K562 (cell line): ENCODE measurements around the gene HAP1. TPM values are rescaled to one million over a fixed set of nuclear protein-coding genes. Genes with fewer than 3 reads are reported as not detected.

ENCODE experiments used
- CHCHD3 ChIP-seq: fragments of 250-450 bp; sonication (Bioruptor Pico); IDR thresholded peaks from 2 replicates; pipeline ENCODE4 v2.1.2; 2022; ENCODE audit warnings: mild to moderate bottlenecking
- EP400 ChIP-seq: fragments of 450-650 bp; IDR thresholded peaks from 2 replicates; pipeline ENCODE4 v1.6.1; 2017; ENCODE audit warnings: antibody characterized with exemption, mild to moderate bottlenecking, moderate library complexity
- ETV5 ChIP-seq: sonication (generic); formaldehyde crosslinking; IDR thresholded peaks from 2 replicates; pipeline ENCODE4 v1.4.0; 2020; ENCODE audit warnings: low read depth, mild to moderate bottlenecking, missing genetic modification reagents
- HMG20B ChIP-seq: fragments of 250-450 bp; sonication (Bioruptor Pico); IDR thresholded peaks from 2 replicates; pipeline ENCODE4 v1.5.0; 2021; ENCODE audit warnings: mild to moderate bottlenecking
- ILF3 ChIP-seq: fragments of 450-650 bp; IDR thresholded peaks from 2 replicates; pipeline ENCODE4 v1.6.1; 2018; ENCODE audit warnings: antibody characterized with exemption, mild to moderate bottlenecking, moderate library complexity, borderline replicate concordance
- MEF2D ChIP-seq: conservative IDR thresholded peaks from 2 replicates; pipeline ENCODE4 v1.6.1; 2016; ENCODE audit warnings: low read depth, missing genetic modification characterization, missing compliant biosample characterization
- MTA1 ChIP-seq: fragments of 450-650 bp; IDR thresholded peaks from 2 replicates; pipeline ENCODE4 v1.6.1; 2017; ENCODE audit warnings: borderline replicate concordance
- NEUROD1 ChIP-seq: fragments of 150-350 bp; IDR thresholded peaks from 2 replicates; pipeline ENCODE4 v1.6.1; 2014; ENCODE audit warnings: borderline replicate concordance, low read length, low read depth; ENCODE audit not compliant: partially characterized antibody
- SLC30A9 ChIP-seq: fragments of 250-450 bp; sonication (Bioruptor Pico); IDR thresholded peaks from 2 replicates; pipeline ENCODE4 v1.8.0; 2022; ENCODE audit warnings: mild to moderate bottlenecking, moderate library complexity
- SNRNP70 ChIP-seq: fragments of 200-400 bp; formaldehyde crosslinking; optimal IDR thresholded peaks from 2 replicates; pipeline ENCODE3; 2017; ENCODE audit warnings: low read depth, low read length
- ZC3H4 ChIP-seq: sonication (generic); formaldehyde crosslinking; IDR thresholded peaks from 2 replicates; pipeline ENCODE4 v1.9.0; 2021; ENCODE audit warnings: missing genetic modification reagents, borderline replicate concordance
- ZNF282 ChIP-seq: sonication (generic); formaldehyde crosslinking; IDR thresholded peaks from 2 replicates; pipeline ENCODE4 v1.8.1; 2023; ENCODE audit warnings: missing genetic modification reagents
- ZNF3 ChIP-seq: fragments of 250-450 bp; sonication (Bioruptor Pico); IDR thresholded peaks from 2 replicates; pipeline ENCODE4 v1.5.0; 2021; ENCODE audit warnings: mild to moderate bottlenecking, moderate library complexity
- ZNF436 ChIP-seq: fragments of 250-450, 450-650 bp; sonication (Bioruptor Pico); formaldehyde crosslinking; IDR thresholded peaks from 2 replicates; pipeline ENCODE4 v1.7.0; 2020; ENCODE audit warnings: mild to moderate bottlenecking
- polyA plus RNA-seq, 8 experiments: library from polyadenylated mRNA; depleted of rRNA in 4 of 8; stranded (reverse) in 5 of 8; unstranded in 3 of 8; fragments of >200 nt; fragmentation: Nextera tagmentation in 2 of 8; fragmentation: Illumina TruSeq in 1 of 8; extraction: Ambion mirVana in 2 of 8; extraction: Trizol in 1 of 8; gene quantifications; 2 replicates each; pipeline versions ENCODE4 v1.2.1 to v1.2.3, GENCODE V29; 2011 to 2014; ENCODE audit warnings: inconsistent platforms in 1 of 8, missing spikeins in 1 of 8
- total RNA-seq, 7 experiments: library from RNA; depleted of rRNA in 6 of 7; stranded (reverse); fragments of >200 nt in 6 of 7; fragmentation: Illumina TruSeq in 2 of 7; extraction: Trizol in 2 of 7; gene quantifications; 2 replicates each; pipeline versions ENCODE4 v1.2.1 to v1.2.3, GENCODE V29; 2011 to 2021; ENCODE audit warnings: low replicate concordance in 1 of 7
- TF ChIP-seq, protein P1 (sequence below): fragments of 250-450 bp; sonication (Bioruptor Pico); IDR thresholded peaks from 2 replicates; pipeline ENCODE4 v1.8.0; 2022; ENCODE audit warnings: inconsistent platforms, mild to moderate bottlenecking, moderate library complexity, borderline replicate concordance
- TF ChIP-seq, protein P2 (sequence below): sonication (generic); IDR thresholded peaks from 2 replicates; pipeline ENCODE4 v1.6.1; 2016
- TF ChIP-seq, protein P3 (sequence below), 2 experiments: fragments of 250-450 bp in 1 of 2; fragments of 450-650 bp in 1 of 2; sonication (Bioruptor Pico) in 1 of 2; IDR thresholded peaks; 2 replicates each; pipeline versions ENCODE4 v1.6.1 to v1.8.0; 2016 to 2021; ENCODE audit warnings: mild to moderate bottlenecking in 2 of 2, moderate library complexity in 2 of 2, missing compliant biosample characterization in 1 of 2, missing genetic modification characterization in 1 of 2
- TF ChIP-seq, protein P4 (sequence below): IDR thresholded peaks from 3 replicates; pipeline ENCODE4 v1.6.1; 2011; ENCODE audit warnings: borderline replicate concordance, mild to moderate bottlenecking, moderate library complexity; ENCODE audit not compliant: insufficient read length; ENCODE audit errors: extremely low read depth
- TF ChIP-seq, protein P5 (sequence below): IDR thresholded peaks from 2 replicates; pipeline ENCODE4 v1.6.1; 2016; ENCODE audit warnings: missing genetic modification characterization, missing compliant biosample characterization

The HAP1 gene
- total and polyA plus RNA-seq, 9 of the 15 experiments (the other 6 are each of a cell fraction or from before 2014, with no cell fraction given): under 0.01 to 0.09 (median 0.04) TPM; not detected in 6

DNA sequence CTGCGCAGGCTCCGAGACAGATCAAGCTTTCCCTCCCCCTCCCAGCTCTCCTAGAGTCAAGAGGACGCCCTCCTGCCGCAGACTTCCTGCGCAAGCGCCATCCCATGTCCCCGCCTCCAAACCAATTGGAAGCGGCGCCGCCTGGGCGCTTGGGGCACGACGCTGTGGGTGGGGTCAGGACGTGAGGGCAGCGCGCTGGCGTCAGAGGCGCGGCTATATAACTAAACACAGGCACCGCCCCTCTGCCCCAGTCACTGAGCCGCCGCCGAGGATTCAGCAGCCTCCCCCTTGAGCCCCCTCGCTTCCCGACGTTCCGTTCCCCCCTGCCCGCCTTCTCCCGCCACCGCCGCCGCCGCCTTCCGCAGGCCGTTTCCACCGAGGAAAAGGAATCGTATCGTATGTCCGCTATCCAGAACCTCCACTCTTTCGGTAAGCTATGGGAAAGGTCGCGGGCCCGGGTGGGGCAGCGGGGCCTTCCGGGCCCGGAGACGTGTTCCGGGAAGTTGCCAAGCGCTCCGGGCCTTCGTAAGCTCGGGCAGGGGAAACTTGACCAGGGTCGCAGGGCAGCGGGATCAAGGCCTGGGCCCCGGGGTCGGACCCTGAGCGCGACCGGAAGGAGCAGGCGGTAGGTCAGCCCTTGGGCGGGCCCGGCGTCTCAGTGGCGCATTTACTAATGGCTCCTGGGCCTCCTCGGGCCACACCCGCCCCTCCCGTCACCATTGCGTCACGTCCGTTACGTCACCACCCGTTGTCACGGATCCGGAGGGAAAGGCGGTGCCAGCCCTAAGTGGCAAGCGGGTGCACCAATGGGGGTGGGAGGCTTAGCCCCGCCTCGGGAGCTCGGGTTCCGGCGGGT lies 45.6 kb downstream of the HAP1 start, which contains the start of gene EIF1 (continued):
- no peak for TF ChIP-seq SLC30A9 (CRISPR knock-in tag)
- TF ChIP-seq ZC3H4 (CRISPR knock-in tag): peak; percentile 97; the same call in 1 of the 2 replicates
- no peak for TF ChIP-seq MTA1
- TF ChIP-seq ZNF436 (CRISPR knock-in tag): peak; percentile 52; the same call in 1 of the 2 replicates
- no peak for TF ChIP-seq HMG20B (CRISPR knock-in tag)
- TF ChIP-seq, protein P1, sequence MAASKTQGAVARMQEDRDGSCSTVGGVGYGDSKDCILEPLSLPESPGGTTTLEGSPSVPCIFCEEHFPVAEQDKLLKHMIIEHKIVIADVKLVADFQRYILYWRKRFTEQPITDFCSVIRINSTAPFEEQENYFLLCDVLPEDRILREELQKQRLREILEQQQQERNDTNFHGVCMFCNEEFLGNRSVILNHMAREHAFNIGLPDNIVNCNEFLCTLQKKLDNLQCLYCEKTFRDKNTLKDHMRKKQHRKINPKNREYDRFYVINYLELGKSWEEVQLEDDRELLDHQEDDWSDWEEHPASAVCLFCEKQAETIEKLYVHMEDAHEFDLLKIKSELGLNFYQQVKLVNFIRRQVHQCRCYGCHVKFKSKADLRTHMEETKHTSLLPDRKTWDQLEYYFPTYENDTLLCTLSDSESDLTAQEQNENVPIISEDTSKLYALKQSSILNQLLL (CRISPR knock-in tag): 0 out of 2 replicates have a peak, but pooled peaks have one; percentile 37
- peak; percentile 91 for TF ChIP-seq NEUROD1
- TF ChIP-seq, protein P2, sequence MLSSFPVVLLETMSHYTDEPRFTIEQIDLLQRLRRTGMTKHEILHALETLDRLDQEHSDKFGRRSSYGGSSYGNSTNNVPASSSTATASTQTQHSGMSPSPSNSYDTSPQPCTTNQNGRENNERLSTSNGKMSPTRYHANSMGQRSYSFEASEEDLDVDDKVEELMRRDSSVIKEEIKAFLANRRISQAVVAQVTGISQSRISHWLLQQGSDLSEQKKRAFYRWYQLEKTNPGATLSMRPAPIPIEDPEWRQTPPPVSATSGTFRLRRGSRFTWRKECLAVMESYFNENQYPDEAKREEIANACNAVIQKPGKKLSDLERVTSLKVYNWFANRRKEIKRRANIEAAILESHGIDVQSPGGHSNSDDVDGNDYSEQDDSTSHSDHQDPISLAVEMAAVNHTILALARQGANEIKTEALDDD: no peak
- peak; percentile 99; the same call in 1 of the 2 replicates for TF ChIP-seq EP400
- TF ChIP-seq, protein P3, sequence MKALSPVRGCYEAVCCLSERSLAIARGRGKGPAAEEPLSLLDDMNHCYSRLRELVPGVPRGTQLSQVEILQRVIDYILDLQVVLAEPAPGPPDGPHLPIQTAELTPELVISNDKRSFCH (CRISPR knock-in tag; IDR thresholded peaks at IDR 0.05): no peak
- TF ChIP-seq, protein P3 (tag; IDR thresholded peaks at IDR 0.05): no peak
- peak; percentile 62 for TF ChIP-seq MEF2D (tag)
- TF ChIP-seq, protein P4, sequence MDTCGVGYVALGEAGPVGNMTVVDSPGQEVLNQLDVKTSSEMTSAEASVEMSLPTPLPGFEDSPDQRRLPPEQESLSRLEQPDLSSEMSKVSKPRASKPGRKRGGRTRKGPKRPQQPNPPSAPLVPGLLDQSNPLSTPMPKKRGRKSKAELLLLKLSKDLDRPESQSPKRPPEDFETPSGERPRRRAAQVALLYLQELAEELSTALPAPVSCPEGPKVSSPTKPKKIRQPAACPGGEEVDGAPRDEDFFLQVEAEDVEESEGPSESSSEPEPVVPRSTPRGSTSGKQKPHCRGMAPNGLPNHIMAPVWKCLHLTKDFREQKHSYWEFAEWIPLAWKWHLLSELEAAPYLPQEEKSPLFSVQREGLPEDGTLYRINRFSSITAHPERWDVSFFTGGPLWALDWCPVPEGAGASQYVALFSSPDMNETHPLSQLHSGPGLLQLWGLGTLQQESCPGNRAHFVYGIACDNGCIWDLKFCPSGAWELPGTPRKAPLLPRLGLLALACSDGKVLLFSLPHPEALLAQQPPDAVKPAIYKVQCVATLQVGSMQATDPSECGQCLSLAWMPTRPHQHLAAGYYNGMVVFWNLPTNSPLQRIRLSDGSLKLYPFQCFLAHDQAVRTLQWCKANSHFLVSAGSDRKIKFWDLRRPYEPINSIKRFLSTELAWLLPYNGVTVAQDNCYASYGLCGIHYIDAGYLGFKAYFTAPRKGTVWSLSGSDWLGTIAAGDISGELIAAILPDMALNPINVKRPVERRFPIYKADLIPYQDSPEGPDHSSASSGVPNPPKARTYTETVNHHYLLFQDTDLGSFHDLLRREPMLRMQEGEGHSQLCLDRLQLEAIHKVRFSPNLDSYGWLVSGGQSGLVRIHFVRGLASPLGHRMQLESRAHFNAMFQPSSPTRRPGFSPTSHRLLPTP: no peak
- TF ChIP-seq ETV5: peak; percentile 84; the same call in 1 of the 2 replicates
- no peak for TF ChIP-seq ZNF3
- TF ChIP-seq ZNF282 (CRISPR knock-in tag): no peak
- TF ChIP-seq CHCHD3 (CRISPR knock-in tag): peak; percentile 78; the same call in 1 of the 2 replicates
- TF ChIP-seq ILF3: peak; percentile 98
- TF ChIP-seq SNRNP70: no peak
- TF ChIP-seq, protein P5, sequence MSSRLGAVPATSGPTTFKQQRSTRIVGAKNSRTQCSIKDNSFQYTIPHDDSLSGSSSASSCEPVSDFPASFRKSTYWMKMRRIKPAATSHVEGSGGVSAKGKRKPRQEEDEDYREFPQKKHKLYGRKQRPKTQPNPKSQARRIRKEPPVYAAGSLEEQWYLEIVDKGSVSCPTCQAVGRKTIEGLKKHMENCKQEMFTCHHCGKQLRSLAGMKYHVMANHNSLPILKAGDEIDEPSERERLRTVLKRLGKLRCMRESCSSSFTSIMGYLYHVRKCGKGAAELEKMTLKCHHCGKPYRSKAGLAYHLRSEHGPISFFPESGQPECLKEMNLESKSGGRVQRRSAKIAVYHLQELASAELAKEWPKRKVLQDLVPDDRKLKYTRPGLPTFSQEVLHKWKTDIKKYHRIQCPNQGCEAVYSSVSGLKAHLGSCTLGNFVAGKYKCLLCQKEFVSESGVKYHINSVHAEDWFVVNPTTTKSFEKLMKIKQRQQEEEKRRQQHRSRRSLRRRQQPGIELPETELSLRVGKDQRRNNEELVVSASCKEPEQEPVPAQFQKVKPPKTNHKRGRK (tag): no peak
